ENCODE data around the gene STN1.
A peak's percentile ranks its signal among the peaks of the same experiment; 100 is the strongest.

The STN1 gene, protein sequence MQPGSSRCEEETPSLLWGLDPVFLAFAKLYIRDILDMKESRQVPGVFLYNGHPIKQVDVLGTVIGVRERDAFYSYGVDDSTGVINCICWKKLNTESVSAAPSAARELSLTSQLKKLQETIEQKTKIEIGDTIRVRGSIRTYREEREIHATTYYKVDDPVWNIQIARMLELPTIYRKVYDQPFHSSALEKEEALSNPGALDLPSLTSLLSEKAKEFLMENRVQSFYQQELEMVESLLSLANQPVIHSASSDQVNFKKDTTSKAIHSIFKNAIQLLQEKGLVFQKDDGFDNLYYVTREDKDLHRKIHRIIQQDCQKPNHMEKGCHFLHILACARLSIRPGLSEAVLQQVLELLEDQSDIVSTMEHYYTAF

DNA sequence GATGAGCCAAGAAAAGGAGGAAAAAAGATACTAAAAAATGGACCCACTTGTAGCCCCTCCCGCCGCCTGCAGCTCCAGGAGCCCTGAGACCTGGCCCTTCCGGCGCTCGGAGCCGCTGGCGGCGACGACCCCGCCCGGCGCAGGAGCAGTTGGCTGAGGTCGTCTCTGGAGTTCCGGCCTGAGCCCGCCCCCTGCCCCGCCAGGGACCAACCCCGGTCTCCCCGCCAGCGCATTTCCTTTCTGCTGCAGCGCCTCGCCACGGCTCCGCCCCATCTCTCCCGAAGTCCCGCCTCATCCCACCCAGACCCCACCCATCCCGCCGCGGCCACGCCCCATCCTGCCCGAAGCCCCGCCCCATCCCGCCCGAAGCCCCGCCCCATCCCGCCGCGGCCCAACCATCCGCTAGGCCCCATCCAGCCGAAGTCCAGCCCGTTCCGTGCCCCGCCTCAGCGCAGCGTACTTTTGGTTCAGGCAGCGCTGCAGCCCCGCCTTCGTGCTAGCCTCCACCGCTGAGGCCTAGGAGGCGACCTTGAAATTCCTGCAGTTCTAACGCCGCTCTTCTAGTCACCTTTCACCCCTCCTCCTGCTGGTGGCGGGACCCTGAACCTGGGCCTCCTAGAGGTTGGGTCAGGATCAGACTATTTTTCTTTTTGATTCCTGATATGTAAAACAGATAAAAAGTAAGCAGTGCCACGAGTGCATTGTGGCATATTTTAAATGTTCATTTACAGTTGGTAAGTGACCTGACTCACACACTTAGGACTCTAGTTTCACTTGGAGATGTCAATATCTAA lies at the start of gene STN1:
Gene STN1 (minus strand): TSS at position 132 of the 794 bp plus-strand sequence. CDS start 590 bp downstream, outside the sequence.
- Histone ChIP-seq H4K20me1 (no peaks in the 10 kb centered on the region), H3K27ac (peak within 1 kb of the TSS; percentile 74 to 94 (median 90)), H3K4me2 (peak within 1 kb of the TSS; percentile 90 to 98 (median 98)), H3K9me3 (replicated peaks in 1 of 11) (peaks cover 9 to 18% (median 16%) of the 10 kb centered on the region in 11 experiments), H3K4me1 (peaks cover 27 to 42% (median 36%) of the 10 kb centered on the region in 10 experiments), H3K27me3 (no peaks in the 10 kb centered on the region), H3K4me3 (peak within 1 kb of the TSS; percentile 56 to 83 (median 72)), H3K9ac (peak within 1 kb of the TSS; percentile 74 to 90 (median 88)), H3K36me3 (peaks cover 0 to 19% (median 13%) of the 10 kb centered on the region in 11 experiments; a peak in 17 of 22 replicates)
- TF ChIP-seq Cebpa-rat (IDR thresholded peaks at IDR 0.05): no peak

DNA sequence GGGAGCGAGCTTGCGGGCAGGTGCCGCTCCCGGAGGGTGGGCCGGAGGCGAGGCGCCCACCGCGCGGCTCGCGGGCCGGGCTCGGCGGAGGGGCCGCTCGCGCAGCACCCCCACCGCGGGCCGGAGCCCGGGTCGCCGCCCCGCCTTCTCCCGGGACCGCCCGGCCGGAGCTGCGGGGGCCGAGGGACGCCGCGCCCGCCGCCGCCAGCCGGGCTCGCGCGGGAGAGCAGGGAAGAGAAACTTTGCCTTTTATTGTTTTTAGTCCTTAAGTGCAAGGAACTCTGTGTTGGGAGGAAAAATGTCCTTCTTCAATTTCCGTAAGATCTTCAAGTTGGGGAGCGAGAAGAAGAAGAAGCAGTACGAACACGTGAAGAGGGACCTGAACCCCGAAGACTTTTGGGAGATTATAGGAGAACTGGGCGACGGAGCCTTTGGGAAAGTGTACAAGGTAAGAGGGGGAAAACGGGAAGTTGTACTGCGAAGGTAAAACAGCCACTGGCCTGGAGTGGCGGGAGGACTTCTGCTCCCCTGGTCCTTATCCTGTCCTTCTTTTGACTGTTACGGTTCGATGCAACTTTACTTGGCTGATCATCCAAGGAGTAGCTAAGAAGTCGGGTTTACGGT lies 49.6 kb upstream of the STN1 start:
- Histone ChIP-seq H3K27ac (peak overlapping the region; percentile 89 to 99 (median 94)), H3K4me2 (peak overlapping the region; percentile 72 to 93 (median 90)), H3K9me3 (replicated peaks in 1 of 11) (no peaks in the 10 kb centered on the region)

DNA sequence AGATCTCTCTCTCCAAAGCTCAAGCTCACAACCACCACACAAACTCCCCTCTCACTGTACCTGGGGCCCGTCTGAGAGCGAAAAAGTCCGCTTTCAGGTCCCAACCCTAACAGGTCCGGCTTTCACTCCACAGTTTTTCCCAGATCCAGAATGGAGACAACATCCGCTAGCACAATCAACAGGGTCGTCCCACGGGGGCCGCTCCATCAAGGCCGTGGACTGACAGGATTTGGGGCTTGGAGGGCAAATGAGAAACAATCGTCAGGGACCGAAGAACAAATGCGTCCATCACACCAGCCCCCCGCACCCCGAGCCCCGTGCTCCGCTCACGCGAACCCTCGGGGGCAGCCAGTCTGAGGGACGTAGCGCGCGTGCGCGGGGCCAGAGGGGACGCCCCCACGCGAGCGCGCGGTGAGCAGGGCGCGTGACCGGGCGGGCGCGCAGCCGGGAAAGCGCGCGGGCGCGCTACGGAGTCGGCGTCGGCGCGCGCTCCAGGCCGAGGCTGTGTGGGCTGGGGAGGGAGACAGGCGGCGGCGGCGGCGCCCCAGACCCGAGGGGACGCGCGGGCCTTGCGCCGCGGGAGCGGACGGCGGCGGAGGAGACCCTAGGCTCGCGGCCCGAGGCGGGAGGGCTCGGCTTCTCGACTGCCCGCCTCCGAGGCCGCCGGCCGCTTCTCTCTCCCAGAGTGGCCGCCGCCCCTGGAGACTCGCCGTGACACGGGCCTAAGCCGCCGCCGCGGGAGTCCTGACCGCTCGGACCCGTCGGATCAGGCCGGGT lies 48.9 kb upstream of the STN1 start, which contains the start of gene SLK:
Gene SLK (plus strand): TSS at position 470 of the 777 bp plus-strand sequence. CDS start 606 bp downstream, outside the sequence.
- H3K36me3 ChIP-seq: no peaks in the 10 kb centered on the region
- H3K9me3 ChIP-seq (replicated peaks in 1 of 11): no peaks in the 10 kb centered on the region
- no peaks in the 10 kb centered on the region for H3K27me3 ChIP-seq
- no peak for TF ChIP-seq Cebpa-rat (IDR thresholded peaks at IDR 0.05)
- H3K9ac ChIP-seq: peak within 1 kb of the TSS; percentile 94 to 99 (median 98)
- peak within 1 kb of the TSS; percentile 72 to 93 (median 90) for H3K4me2 ChIP-seq
- peak within 1 kb of the TSS; percentile 78 to 100 (median 97) for H3K4me3 ChIP-seq
- H3K4me1 ChIP-seq: peaks cover 22 to 42% (median 28%) of the 10 kb centered on the region in 10 experiments
- peak within 1 kb of the TSS; percentile 89 to 99 (median 94) for H3K27ac ChIP-seq
- peaks cover 0 to 40% (median 18%) of the 10 kb centered on the region in 11 experiments; a peak in 15 of 22 replicates for H4K20me1 ChIP-seq

More for the DNA sequence above, 49.6 kb upstream of the STN1 start:
- H3K4me3 ChIP-seq: peak overlapping the region; percentile 78 to 100 (median 97)
- no peaks in the 10 kb centered on the region for H3K36me3 ChIP-seq
- H3K9ac ChIP-seq: peak overlapping the region; percentile 94 to 99 (median 98)
- no peaks in the 10 kb centered on the region for H3K27me3 ChIP-seq
- no peak for TF ChIP-seq Cebpa-rat (IDR thresholded peaks at IDR 0.05)
- peaks cover 0 to 47% (median 18%) of the 10 kb centered on the region in 11 experiments; a peak in 15 of 22 replicates for H4K20me1 ChIP-seq
- peaks cover 22 to 42% (median 28%) of the 10 kb centered on the region in 10 experiments for H3K4me1 ChIP-seq

DNA sequence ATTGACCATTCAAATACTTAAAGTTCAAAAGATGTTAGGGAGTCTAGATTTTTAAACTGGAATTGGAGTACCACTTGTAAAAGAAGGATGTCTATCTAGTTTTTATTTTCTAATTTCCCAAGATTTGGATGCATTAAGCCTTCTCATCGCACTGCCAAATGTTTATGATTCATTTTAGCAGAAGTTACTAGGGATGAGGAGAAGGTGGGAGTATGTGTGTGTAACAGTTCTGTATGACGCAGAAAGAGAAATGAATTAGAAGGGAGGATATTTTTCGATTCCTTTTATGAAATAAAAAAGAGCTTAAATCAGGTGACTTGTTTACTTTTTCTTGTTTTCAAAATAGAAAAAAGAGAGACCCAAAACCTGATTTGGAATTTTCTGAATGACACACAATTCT lies 42.1 kb upstream of the STN1 start:
- Histone ChIP-seq H3K27ac (no peak overlapping the region), H3K4me3 (no peak overlapping the region), H3K27me3 (no peaks in the 10 kb centered on the region), H3K4me1 (no peaks in the 10 kb centered on the region), H3K9me3 (replicated peaks in 1 of 11) (peaks cover 0 to 5% (median 0%) of the 10 kb centered on the region in 11 experiments; a peak in 1 of 22 replicates), H3K9ac (no peak overlapping the region), H3K4me2 (no peak overlapping the region), H3K36me3 (no peaks in the 10 kb centered on the region), H4K20me1 (no peaks in the 10 kb centered on the region)
- no peak for TF ChIP-seq Cebpa-rat (IDR thresholded peaks at IDR 0.05)

DNA sequence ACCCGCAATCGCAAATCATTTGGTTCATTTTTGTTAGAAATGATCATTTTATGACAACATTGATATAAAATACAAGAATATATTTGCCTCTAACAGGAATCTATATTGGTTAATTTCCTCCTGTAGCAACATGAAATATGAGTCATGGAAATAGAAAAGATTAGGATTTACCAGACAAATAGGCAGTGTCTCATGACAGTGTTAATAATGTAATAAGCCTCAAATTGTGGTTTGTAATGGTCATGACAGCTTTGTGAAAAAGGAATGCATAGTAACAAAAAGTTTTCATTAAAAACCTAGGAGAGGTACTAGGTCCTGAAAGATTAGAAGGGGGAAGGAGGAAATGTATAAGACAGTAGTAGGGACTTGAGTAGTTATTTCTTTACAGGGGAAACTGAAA lies 41.0 kb upstream of the STN1 start:
- TF ChIP-seq Cebpa-rat (IDR thresholded peaks at IDR 0.05): no peak
- Histone ChIP-seq H3K4me1 (no peaks in the 10 kb centered on the region), H4K20me1 (no peaks in the 10 kb centered on the region), H3K27ac (no peak overlapping the region), H3K4me3 (no peak overlapping the region), H3K9me3 (replicated peaks in 1 of 11) (peaks cover 0 to 13% (median 7%) of the 10 kb centered on the region in 11 experiments; a peak in 8 of 22 replicates), H3K4me2 (no peak overlapping the region), H3K9ac (no peak overlapping the region), H3K36me3 (no peaks in the 10 kb centered on the region), H3K27me3 (no peaks in the 10 kb centered on the region)

DNA sequence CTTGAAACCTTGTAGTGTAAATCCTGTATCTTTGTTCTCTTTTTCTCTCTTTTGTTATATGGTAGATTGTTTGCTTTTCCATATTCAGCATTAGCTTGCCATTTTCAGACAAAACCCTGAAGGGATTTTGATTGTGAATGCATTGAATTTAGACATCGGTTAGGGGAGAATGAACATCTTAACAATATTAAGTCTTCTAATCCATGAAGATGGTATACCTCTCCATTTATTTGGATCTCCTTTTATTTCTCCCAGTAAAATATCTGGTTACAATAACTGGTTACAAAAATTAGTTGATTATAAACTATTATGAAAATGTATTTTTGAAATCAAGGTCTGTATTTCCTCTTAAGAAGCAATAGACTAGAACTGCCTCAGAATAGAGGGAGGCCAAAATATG lies 36.6 kb upstream of the STN1 start:
- no peaks in the 10 kb centered on the region for H3K4me1 ChIP-seq

DNA sequence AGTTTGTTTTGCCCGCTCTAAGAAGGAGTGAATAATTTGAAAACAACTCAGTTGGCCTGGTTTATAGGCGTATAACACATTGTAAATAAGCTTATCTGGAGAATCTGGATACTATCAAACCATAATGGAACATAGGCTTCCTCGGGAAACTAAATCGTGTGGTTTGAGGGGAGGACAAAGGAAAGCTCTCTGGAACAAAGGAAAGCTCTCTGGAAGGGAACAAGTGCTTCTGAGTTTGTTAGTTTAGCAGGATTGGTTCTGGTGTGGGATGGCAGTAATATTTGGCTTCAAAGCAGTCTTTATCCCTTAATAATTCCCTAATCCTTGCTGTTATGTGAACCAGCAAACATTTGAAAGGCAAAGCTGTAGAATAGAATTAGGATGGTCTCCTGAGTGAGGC lies 34.0 kb upstream of the STN1 start:
- Histone ChIP-seq H3K9ac (no peak overlapping the region), H3K4me1 (peaks cover 0 to 5% (median 0%) of the 10 kb centered on the region in 10 experiments; a peak in 3 of 20 replicates), H3K4me2 (no peak overlapping the region), H3K9me3 (replicated peaks in 1 of 11) (peaks cover 0 to 13% (median 7%) of the 10 kb centered on the region in 11 experiments; a peak in 8 of 22 replicates), H4K20me1 (no peaks in the 10 kb centered on the region), H3K4me3 (no peak overlapping the region), H3K27ac (no peak overlapping the region), H3K27me3 (no peaks in the 10 kb centered on the region), H3K36me3 (no peaks in the 10 kb centered on the region)
- TF ChIP-seq Cebpa-rat (IDR thresholded peaks at IDR 0.05): no peak

More for the DNA sequence above, 36.6 kb upstream of the STN1 start:
- H3K9ac ChIP-seq: no peak overlapping the region
- H3K9me3 ChIP-seq (replicated peaks in 1 of 11): peaks cover 0 to 13% (median 7%) of the 10 kb centered on the region in 11 experiments; a peak in 8 of 22 replicates
- H3K27ac ChIP-seq: no peak overlapping the region
- no peak for TF ChIP-seq Cebpa-rat (IDR thresholded peaks at IDR 0.05)
- no peaks in the 10 kb centered on the region for H4K20me1 ChIP-seq
- no peaks in the 10 kb centered on the region for H3K36me3 ChIP-seq
- no peaks in the 10 kb centered on the region for H3K27me3 ChIP-seq
- no peak overlapping the region for H3K4me3 ChIP-seq
- no peak overlapping the region for H3K4me2 ChIP-seq

DNA sequence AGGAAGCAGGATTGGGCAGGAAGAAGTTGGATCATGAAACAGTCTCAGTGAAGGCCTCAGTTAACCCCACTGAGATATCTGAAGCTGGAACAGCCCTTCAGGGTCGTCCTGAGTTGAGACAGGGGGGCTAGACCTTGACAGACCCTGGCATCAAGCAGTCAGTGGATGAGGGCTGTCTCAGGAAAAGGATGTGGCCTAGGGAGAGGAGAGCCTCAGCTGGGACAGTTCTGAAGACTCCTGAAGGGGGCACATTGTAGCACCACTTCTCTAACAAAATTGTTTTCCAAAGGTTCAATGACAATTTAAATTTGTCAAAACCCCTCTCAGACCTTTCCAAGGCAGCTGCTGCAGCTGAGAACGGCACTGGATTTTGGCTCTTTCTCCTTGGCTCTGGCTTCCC lies 33.2 kb upstream of the STN1 start:
- Histone ChIP-seq H3K36me3 (no peaks in the 10 kb centered on the region), H3K27ac (no peak overlapping the region), H3K9ac (no peak overlapping the region), H3K4me2 (no peak overlapping the region), H3K9me3 (replicated peaks in 1 of 11) (peaks cover 0 to 13% (median 7%) of the 10 kb centered on the region in 11 experiments; a peak in 8 of 22 replicates), H3K4me1 (peaks cover 0 to 5% (median 0%) of the 10 kb centered on the region in 10 experiments; a peak in 3 of 20 replicates), H3K4me3 (no peak overlapping the region), H4K20me1 (no peaks in the 10 kb centered on the region), H3K27me3 (no peaks in the 10 kb centered on the region)
- no peak for TF ChIP-seq Cebpa-rat (IDR thresholded peaks at IDR 0.05)

Data from BLaER1 treated with 17β-estradiol and CSF1 and Interleukin-3, amounts not matched to agents 10 nM and 100 nM (cell line).